ENCODE data around the gene RMI2. TPM values are rescaled to one million over a fixed set of nuclear protein-coding genes. Genes with fewer than 3 reads are reported as not detected.

The RMI2 gene
- polyA plus RNA-seq, 2 donors: 9.1 to 11.3 TPM

DNA sequence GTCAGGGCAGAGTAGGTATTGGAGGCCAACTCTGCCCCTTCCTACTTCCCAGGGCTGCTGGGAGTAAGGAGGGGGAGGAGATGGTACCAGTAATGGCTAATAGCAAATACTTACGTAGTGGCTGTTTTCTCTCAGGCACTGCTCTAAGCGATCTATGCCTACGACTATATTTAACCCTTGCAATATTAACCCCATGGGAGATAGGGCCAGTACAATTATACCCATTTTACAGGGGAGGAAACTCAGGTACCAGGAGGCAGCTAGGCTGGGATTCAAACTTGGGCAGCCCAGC lies 50.6 kb downstream of the RMI2 start:
- H3K27me3 ChIP-seq (ENCODE audit: control insufficient read depth in 1 of 2, insufficient read depth in 2 of 2, low read length in 2 of 2): no peaks in the 10 kb centered on the region
- no peaks in the 10 kb centered on the region for H3K36me3 ChIP-seq (ENCODE audit: control insufficient read depth in 2 of 2, insufficient read depth in 2 of 2, low read length in 1 of 2)
- no peak overlapping the region for H3K27ac ChIP-seq (ENCODE audit: low read depth in 2 of 2, low read length in 1 of 2)
- H3K4me3 ChIP-seq (ENCODE audit: low read depth in 1 of 2, low read length in 2 of 2): no peak overlapping the region
- peaks cover 0 to 5% of the 10 kb centered on the region in 2 donors for H3K4me1 ChIP-seq (ENCODE audit: control insufficient read depth in 2 of 2, insufficient read depth in 2 of 2, low read length in 1 of 2)
- H3K9me3 ChIP-seq (ENCODE audit: control insufficient read depth in 2 of 2, insufficient read depth in 1 of 2, low read depth in 1 of 2, low read length in 1 of 2): no peaks in the 10 kb centered on the region
- WGBS, 2 donors: 6 to 22% methylated on average over 3 of the region's 3 CpGs

DNA sequence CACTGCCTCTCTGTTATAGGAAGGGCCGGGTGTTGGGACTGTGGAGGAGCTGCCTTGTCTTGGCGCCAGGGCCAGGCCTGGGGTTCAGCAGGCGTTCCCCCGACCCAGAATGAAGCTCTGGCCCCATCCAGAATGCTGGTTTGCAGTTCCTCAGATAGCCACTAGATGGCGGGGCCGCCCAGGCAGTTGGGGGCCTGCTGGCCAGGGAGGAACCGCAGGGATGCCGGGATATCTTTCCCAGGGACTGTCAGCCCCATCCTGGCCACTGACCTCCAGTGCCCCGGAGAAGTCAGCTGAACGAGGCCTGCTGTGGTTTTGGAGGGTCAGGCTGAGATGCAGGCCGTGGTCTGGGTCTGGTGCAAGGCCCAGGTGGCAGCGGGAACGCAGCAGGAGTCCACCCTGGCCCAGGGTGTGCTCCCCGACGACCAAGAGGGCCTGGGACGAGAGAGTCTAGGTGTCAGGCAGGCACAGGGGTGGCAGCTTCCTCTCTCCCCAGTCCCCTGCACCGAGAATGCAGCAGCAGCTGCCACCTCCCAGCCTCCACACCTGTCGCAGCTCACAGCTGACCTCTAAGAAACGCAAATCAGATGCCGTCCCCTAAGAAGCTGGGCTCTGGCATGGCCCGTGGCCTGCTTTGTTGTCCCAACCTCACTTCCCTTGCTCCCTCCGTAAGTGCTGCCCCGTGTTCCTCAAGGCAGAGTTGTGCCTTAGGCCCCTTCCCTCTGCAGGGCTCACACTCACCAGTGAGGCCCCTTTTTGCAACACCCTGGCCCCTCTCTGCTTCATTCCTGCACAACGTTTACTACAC lies 51.2 kb downstream of the RMI2 start:
- Histone ChIP-seq H3K36me3 (ENCODE audit: control insufficient read depth in 2 of 2, insufficient read depth in 2 of 2, low read length in 1 of 2) (no peaks in the 10 kb centered on the region), H3K27ac (ENCODE audit: low read depth in 2 of 2, low read length in 1 of 2) (no peak overlapping the region), H3K4me1 (ENCODE audit: control insufficient read depth in 2 of 2, insufficient read depth in 2 of 2, low read length in 1 of 2) (peaks cover 0 to 3% of the 10 kb centered on the region in 2 donors), H3K9me3 (ENCODE audit: control insufficient read depth in 2 of 2, insufficient read depth in 1 of 2, low read depth in 1 of 2, low read length in 1 of 2) (no peaks in the 10 kb centered on the region), H3K27me3 (ENCODE audit: control insufficient read depth in 1 of 2, insufficient read depth in 2 of 2, low read length in 2 of 2) (no peaks in the 10 kb centered on the region), H3K4me3 (ENCODE audit: low read depth in 1 of 2, low read length in 2 of 2) (no peak overlapping the region)
- 36 to 42% methylated on average over 24 of the region's 24 CpGs for WGBS, 2 donors

DNA sequence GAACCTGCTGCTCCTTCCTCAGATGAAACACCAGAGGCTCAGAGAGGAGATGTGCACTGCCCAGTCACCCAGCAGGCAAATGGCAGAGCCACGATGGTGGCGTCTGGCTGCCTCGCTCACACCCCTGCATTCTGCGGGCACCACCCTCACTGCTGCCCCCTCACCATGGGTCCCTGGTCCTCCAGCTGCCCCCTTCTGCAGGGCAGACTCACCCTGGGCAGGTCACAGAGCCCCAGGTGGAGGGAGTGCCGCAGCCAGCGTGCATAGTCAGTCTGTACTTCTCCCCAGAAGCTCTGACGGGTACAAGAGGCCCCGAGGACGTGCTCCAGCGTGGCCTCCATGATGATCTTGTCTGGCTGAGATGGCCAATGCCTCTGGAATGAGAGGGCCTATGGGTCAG lies 52.9 kb downstream of the RMI2 start:
- H3K27ac ChIP-seq (ENCODE audit: low read depth in 2 of 2, low read length in 1 of 2): no peak overlapping the region
- H3K36me3 ChIP-seq (ENCODE audit: control insufficient read depth in 2 of 2, insufficient read depth in 2 of 2, low read length in 1 of 2): no peaks in the 10 kb centered on the region
- no peaks in the 10 kb centered on the region for H3K9me3 ChIP-seq (ENCODE audit: control insufficient read depth in 2 of 2, insufficient read depth in 1 of 2, low read depth in 1 of 2, low read length in 1 of 2)
- WGBS, 2 donors: 85 to 92% methylated on average over 10 of the region's 10 CpGs
- peaks cover 0 to 3% of the 10 kb centered on the region in 2 donors for H3K4me1 ChIP-seq (ENCODE audit: control insufficient read depth in 2 of 2, insufficient read depth in 2 of 2, low read length in 1 of 2)
- no peak overlapping the region for H3K4me3 ChIP-seq (ENCODE audit: low read depth in 1 of 2, low read length in 2 of 2)
- no peaks in the 10 kb centered on the region for H3K27me3 ChIP-seq (ENCODE audit: control insufficient read depth in 1 of 2, insufficient read depth in 2 of 2, low read length in 2 of 2)

DNA sequence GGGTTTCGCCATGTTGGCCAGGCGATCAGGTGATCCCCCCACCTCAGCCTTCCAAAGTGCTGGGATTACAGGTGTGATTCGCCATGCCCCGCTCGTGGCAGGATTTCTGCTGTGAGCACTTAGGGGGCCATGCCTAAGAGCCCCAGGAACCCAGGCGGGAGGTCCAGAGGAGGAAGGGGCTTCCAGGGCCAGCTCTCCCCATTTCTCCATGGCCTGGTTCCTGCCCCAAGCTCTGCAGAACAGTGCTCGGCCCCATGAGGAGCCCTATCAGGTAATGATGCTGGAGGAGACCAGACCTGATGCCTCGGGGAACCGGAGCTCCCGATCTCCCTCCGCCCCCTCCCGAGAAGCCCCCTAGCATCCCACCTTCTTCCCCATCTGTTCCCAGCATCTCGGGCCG lies 53.6 kb downstream of the RMI2 start:
- Histone ChIP-seq H3K36me3 (ENCODE audit: control insufficient read depth in 2 of 2, insufficient read depth in 2 of 2, low read length in 1 of 2) (no peaks in the 10 kb centered on the region), H3K9me3 (ENCODE audit: control insufficient read depth in 2 of 2, insufficient read depth in 1 of 2, low read depth in 1 of 2, low read length in 1 of 2) (no peaks in the 10 kb centered on the region), H3K4me1 (ENCODE audit: control insufficient read depth in 2 of 2, insufficient read depth in 2 of 2, low read length in 1 of 2) (peaks cover 0 to 3% of the 10 kb centered on the region in 2 donors), H3K27me3 (ENCODE audit: control insufficient read depth in 1 of 2, insufficient read depth in 2 of 2, low read length in 2 of 2) (no peaks in the 10 kb centered on the region), H3K4me3 (ENCODE audit: low read depth in 1 of 2, low read length in 2 of 2) (no peak overlapping the region), H3K27ac (ENCODE audit: low read depth in 2 of 2, low read length in 1 of 2) (no peak overlapping the region)
- 90 to 94% methylated on average over 14 of the region's 14 CpGs for WGBS, 2 donors

DNA sequence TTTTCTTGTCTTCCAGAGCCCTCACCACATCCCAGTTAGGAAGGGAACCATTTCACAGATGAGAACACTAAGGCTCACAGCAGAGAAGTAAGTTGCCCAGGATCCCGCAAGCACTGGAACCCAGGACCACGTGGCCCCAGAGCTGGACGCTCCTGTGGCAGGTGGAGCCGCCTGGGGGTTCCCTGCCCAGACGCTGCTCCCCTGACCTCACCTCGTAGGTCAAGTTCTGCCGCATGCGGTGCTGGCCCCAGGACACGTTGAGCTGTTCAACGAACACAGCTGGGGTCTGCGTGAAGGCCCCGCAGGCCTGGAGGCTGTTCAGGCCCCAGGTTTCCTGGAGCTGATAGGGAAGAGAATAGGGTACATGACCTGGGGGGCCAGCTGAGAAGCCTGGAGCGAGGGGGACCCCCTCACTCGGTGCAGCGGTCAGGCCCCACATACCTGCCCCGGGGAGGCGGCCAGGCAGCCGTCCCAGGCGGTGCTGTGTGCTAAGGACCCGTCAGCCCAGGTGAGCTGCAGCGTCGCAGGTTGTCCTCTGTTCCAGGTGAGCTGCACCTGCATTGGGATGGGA lies 54.1 kb downstream of the RMI2 start:
- Histone ChIP-seq H3K27me3 (ENCODE audit: control insufficient read depth in 1 of 2, insufficient read depth in 2 of 2, low read length in 2 of 2) (no peaks in the 10 kb centered on the region), H3K4me3 (ENCODE audit: low read depth in 1 of 2, low read length in 2 of 2) (no peak overlapping the region), H3K9me3 (ENCODE audit: control insufficient read depth in 2 of 2, insufficient read depth in 1 of 2, low read depth in 1 of 2, low read length in 1 of 2) (no peaks in the 10 kb centered on the region), H3K27ac (ENCODE audit: low read depth in 2 of 2, low read length in 1 of 2) (no peak overlapping the region), H3K4me1 (ENCODE audit: control insufficient read depth in 2 of 2, insufficient read depth in 2 of 2, low read length in 1 of 2) (peaks cover 0 to 3% of the 10 kb centered on the region in 2 donors), H3K36me3 (ENCODE audit: control insufficient read depth in 2 of 2, insufficient read depth in 2 of 2, low read length in 1 of 2) (no peaks in the 10 kb centered on the region)
- 86 to 87% methylated on average over 22 of the region's 22 CpGs for WGBS, 2 donors

DNA sequence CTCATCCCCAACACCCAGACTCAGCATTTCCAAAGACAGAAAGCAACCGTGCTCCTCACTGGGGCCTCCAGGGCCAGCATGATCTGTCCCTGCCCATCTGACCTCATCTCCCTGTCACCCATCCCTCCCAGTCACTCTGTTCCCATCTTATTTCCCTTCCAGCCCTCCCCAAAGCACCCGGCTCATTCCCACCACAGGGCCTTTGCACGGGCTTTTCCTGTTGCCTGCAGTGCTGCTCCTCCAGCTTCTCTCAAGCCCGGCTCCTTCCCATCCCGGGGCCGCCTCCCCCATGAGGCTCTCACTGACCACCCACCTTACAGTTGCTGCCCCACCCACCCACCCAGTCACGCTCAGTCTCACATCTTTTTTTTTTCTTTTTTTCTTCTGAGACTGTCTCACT lies 54.8 kb downstream of the RMI2 start:
- H3K27me3 ChIP-seq (ENCODE audit: control insufficient read depth in 1 of 2, insufficient read depth in 2 of 2, low read length in 2 of 2): no peaks in the 10 kb centered on the region
- peaks cover 0 to 3% of the 10 kb centered on the region in 2 donors for H3K4me1 ChIP-seq (ENCODE audit: control insufficient read depth in 2 of 2, insufficient read depth in 2 of 2, low read length in 1 of 2)
- no peaks in the 10 kb centered on the region for H3K9me3 ChIP-seq (ENCODE audit: control insufficient read depth in 2 of 2, insufficient read depth in 1 of 2, low read depth in 1 of 2, low read length in 1 of 2)
- 90 to 91% methylated on average over 7 of the region's 7 CpGs for WGBS, 2 donors
- H3K27ac ChIP-seq (ENCODE audit: low read depth in 2 of 2, low read length in 1 of 2): no peak overlapping the region
- H3K36me3 ChIP-seq (ENCODE audit: control insufficient read depth in 2 of 2, insufficient read depth in 2 of 2, low read length in 1 of 2): no peaks in the 10 kb centered on the region
- no peak overlapping the region for H3K4me3 ChIP-seq (ENCODE audit: low read depth in 1 of 2, low read length in 2 of 2)

Other genes with a start within 250 kb of the RMI2 start
- 1 to 10 TPM; 1.9 to 2.8 TPM for gene SOCS1, start 89.3 kb upstream of the RMI2 start, polyA plus RNA-seq
- not detected for gene TNP2, start 76.1 kb upstream of the RMI2 start, polyA plus RNA-seq
- gene PRM3, start 71.8 kb upstream of the RMI2 start, polyA plus RNA-seq: not detected
- gene PRM2, start 69.0 kb upstream of the RMI2 start, polyA plus RNA-seq: not detected
- gene PRM1, start 64.1 kb upstream of the RMI2 start, polyA plus RNA-seq: not detected
- gene LITAF, start 241.5 kb downstream of the RMI2 start, polyA plus RNA-seq: 10 to 100 TPM; 10.9 to 28.7 TPM

Data from esophagus (tissue), 2 donors.